Measurements from ENCODE around the gene DLK1. TPM values are rescaled to one million over a fixed set of nuclear protein-coding genes. Genes with fewer than 3 reads are reported as not detected.

DLK1 gene
- total and polyA plus RNA-seq, 2 of the 13 experiments (the other 11 are each of a cell fraction or from before 2014, with no cell fraction given), result 95.5 to 312 TPM

DNA sequence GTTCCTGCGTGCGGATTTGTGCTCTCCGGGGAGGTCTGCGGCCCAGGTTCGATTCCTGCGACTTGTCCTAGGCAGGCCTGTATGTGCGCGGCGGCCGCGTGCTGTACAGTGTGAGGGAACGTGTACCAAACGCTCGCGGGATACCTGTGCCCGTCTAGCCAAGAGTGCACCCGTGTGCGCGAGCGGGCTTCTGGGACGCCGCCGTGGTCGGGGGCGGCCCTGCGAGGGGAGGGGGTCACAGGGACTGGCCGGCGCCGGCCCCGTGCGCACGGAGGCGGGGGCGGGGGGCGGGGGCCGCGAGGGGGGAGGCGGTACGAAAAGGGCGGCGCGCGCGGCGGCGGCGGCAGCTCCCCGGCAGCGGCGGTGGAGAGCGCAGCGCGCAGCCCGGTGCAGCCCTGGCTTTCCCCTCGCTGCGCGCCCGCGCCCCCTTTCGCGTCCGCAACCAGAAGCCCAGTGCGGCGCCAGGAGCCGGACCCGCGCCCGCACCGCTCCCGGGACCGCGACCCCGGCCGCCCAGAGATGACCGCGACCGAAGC lies at the start of gene DLK1 (continued):
- TF ChIP-seq, protein P1, sequence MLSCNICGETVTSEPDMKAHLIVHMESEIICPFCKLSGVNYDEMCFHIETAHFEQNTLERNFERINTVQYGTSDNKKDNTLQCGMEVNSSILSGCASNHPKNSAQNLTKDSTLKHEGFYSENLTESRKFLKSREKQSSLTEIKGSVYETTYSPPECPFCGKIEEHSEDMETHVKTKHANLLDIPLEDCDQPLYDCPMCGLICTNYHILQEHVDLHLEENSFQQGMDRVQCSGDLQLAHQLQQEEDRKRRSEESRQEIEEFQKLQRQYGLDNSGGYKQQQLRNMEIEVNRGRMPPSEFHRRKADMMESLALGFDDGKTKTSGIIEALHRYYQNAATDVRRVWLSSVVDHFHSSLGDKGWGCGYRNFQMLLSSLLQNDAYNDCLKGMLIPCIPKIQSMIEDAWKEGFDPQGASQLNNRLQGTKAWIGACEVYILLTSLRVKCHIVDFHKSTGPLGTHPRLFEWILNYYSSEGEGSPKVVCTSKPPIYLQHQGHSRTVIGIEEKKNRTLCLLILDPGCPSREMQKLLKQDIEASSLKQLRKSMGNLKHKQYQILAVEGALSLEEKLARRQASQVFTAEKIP (CRISPR knock-in tag; IDR thresholded peaks at IDR 0.05; ENCODE audit: borderline replicate concordance), result no peak
- no peak for TF ChIP-seq STAT5B (CRISPR knock-in tag; IDR thresholded peaks at IDR 0.05)
- TF ChIP-seq ZNF441 (CRISPR knock-in tag; IDR thresholded peaks at IDR 0.05; ENCODE audit: borderline replicate concordance), result peak; percentile 50; the same call in 1 of the 2 replicates
- no peak for TF ChIP-seq MYNN (CRISPR knock-in tag; IDR thresholded peaks at IDR 0.05; ENCODE audit: low read depth)
- no peak for TF ChIP-seq ZFP36L1 (CRISPR knock-in tag; IDR thresholded peaks at IDR 0.05)
- TF ChIP-seq ZNF598 (CRISPR knock-in tag; IDR thresholded peaks at IDR 0.05; ENCODE audit: borderline replicate concordance), result no peak
- TF ChIP-seq ATF1 (CRISPR knock-in tag; IDR thresholded peaks at IDR 0.05), result no peak
- no peak for TF ChIP-seq ZNF615 (CRISPR knock-in tag; IDR thresholded peaks at IDR 0.05; ENCODE audit: borderline replicate concordance)
- TF ChIP-seq FOXC1 (CRISPR knock-in tag; IDR thresholded peaks at IDR 0.05; ENCODE audit: borderline replicate concordance), result no peak
- TF ChIP-seq ZFAT (CRISPR knock-in tag; conservative IDR thresholded peaks at IDR 0.05), result no peak
- TF ChIP-seq ZNF549 (CRISPR knock-in tag; IDR thresholded peaks at IDR 0.05), result no peak
- TF ChIP-seq ZNF891 (CRISPR knock-in tag; IDR thresholded peaks at IDR 0.05), result no peak; the same call in 1 of the 2 replicates
- TF ChIP-seq, protein P2, sequence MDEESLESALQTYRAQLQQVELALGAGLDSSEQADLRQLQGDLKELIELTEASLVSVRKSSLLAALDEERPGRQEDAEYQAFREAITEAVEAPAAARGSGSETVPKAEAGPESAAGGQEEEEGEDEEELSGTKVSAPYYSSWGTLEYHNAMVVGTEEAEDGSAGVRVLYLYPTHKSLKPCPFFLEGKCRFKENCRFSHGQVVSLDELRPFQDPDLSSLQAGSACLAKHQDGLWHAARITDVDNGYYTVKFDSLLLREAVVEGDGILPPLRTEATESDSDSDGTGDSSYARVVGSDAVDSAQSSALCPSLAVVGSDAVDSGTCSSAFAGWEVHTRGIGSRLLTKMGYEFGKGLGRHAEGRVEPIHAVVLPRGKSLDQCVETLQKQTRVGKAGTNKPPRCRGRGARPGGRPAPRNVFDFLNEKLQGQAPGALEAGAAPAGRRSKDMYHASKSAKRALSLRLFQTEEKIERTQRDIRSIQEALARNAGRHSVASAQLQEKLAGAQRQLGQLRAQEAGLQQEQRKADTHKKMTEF (CRISPR knock-in tag; IDR thresholded peaks at IDR 0.05), result no peak
- no peak for TF ChIP-seq ZNF543 (CRISPR knock-in tag; IDR thresholded peaks at IDR 0.05)
- TF ChIP-seq TRIM24 (CRISPR knock-in tag; IDR thresholded peaks at IDR 0.05), result no peak
- no peak for TF ChIP-seq HNF4A (CRISPR knock-in tag; IDR thresholded peaks at IDR 0.05)
- TF ChIP-seq PTBP1 (IDR thresholded peaks at IDR 0.05; ENCODE audit: low read depth, low read length, poor library complexity, severe bottlenecking), result no peak
- TF ChIP-seq ZNF101 (CRISPR knock-in tag; IDR thresholded peaks at IDR 0.05; ENCODE audit: borderline replicate concordance, low read depth), result no peak
- TF ChIP-seq ZKSCAN1 (IDR thresholded peaks at IDR 0.05; ENCODE audit: low read length), result no peak
- no peak for TF ChIP-seq SMAD9 (CRISPR knock-in tag; IDR thresholded peaks at IDR 0.05)
- TF ChIP-seq PITX1 (CRISPR knock-in tag; IDR thresholded peaks at IDR 0.05), result no peak
- TF ChIP-seq HNRNPUL1 (IDR thresholded peaks at IDR 0.05; ENCODE audit: low read depth, low read length), result no peak
- TF ChIP-seq SYNCRIP (IDR thresholded peaks at IDR 0.05; ENCODE audit: insufficient read depth, low read depth, low read length), result no peak
- TF ChIP-seq, protein P3, sequence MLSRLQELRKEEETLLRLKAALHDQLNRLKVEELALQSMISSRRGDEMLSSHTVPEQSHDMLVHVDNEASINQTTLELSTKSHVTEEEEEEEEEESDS (CRISPR knock-in tag; IDR thresholded peaks at IDR 0.05; ENCODE audit: borderline replicate concordance), result no peak
- no peak for TF ChIP-seq ZNF557 (CRISPR knock-in tag; IDR thresholded peaks at IDR 0.05)
- TF ChIP-seq, protein P4, sequence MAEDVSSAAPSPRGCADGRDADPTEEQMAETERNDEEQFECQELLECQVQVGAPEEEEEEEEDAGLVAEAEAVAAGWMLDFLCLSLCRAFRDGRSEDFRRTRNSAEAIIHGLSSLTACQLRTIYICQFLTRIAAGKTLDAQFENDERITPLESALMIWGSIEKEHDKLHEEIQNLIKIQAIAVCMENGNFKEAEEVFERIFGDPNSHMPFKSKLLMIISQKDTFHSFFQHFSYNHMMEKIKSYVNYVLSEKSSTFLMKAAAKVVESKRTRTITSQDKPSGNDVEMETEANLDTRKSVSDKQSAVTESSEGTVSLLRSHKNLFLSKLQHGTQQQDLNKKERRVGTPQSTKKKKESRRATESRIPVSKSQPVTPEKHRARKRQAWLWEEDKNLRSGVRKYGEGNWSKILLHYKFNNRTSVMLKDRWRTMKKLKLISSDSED (CRISPR knock-in tag; IDR thresholded peaks at IDR 0.05), result no peak
- no peak for TF ChIP-seq FLYWCH1 (CRISPR knock-in tag; IDR thresholded peaks at IDR 0.05)
